ENCODE results near the gene CNTRL. TPM values are rescaled to one million over a fixed set of nuclear protein-coding genes. Genes with fewer than 3 reads are reported as not detected.

Gene CNTRL
- total and polyA plus RNA-seq, 5 donors from 2014 or later: 12.2 to 135 (median 15.9) TPM

- peaks cover 10% of the 10 kb centered on the region for H3K36me3 Mint-ChIP-seq
- no peak overlapping the region for H3K4me3 ChIP-seq (ENCODE audit: low read depth, low read length)
- H3K27ac ChIP-seq (ENCODE audit: insufficient read depth, low read length, poor library complexity, severe bottlenecking): no peak overlapping the region
- no peaks in the 10 kb centered on the region for H3K9me3 ChIP-seq (ENCODE audit: control insufficient read depth in 2 of 2, low read length in 2 of 2)
- no peaks in the 10 kb centered on the region for H3K27me3 ChIP-seq (ENCODE audit: control insufficient read depth, insufficient read depth, low read length)
- H3K27me3 Mint-ChIP-seq: no peaks in the 10 kb centered on the region
- no peaks in the 10 kb centered on the region for H3K4me1 ChIP-seq (ENCODE audit: control insufficient read depth, insufficient read depth, low read length, poor library complexity, severe bottlenecking)
- peaks cover 0 to 6% (median 5%) of the 10 kb centered on the region in 4 donors for H3K4me1 Mint-ChIP-seq
- peak in 1 of 3 donors; percentile 19 for DNase-seq
- H3K9me3 Mint-ChIP-seq: no peaks in the 10 kb centered on the region
- no peak overlapping the region for H3K27ac Mint-ChIP-seq
- no peak for ATAC-seq (ENCODE audit: low read depth in 2 of 2)
- no peak overlapping the region for H3K4me3 Mint-ChIP-seq
- H3K36me3 ChIP-seq (ENCODE audit: control insufficient read depth, insufficient read depth, low read length): no peaks in the 10 kb centered on the region
Measured at GRCh38 chr9:121219530-121219929, 144.8 kb downstream of the CNTRL start.

- H3K4me1 Mint-ChIP-seq: peaks cover 0 to 6% (median 5%) of the 10 kb centered on the region in 4 donors
- Histone ChIP-seq H3K36me3 (ENCODE audit: control insufficient read depth, insufficient read depth, low read length) (no peaks in the 10 kb centered on the region), H3K9me3 (ENCODE audit: control insufficient read depth in 2 of 2, low read length in 2 of 2) (no peaks in the 10 kb centered on the region), H3K27ac (ENCODE audit: insufficient read depth, low read length, poor library complexity, severe bottlenecking) (no peak overlapping the region), H3K4me1 (ENCODE audit: control insufficient read depth, insufficient read depth, low read length, poor library complexity, severe bottlenecking) (no peaks in the 10 kb centered on the region), H3K27me3 (ENCODE audit: control insufficient read depth, insufficient read depth, low read length) (no peaks in the 10 kb centered on the region), H3K4me3 (ENCODE audit: low read depth, low read length) (no peak overlapping the region)
- no peaks in the 10 kb centered on the region for H3K9me3 Mint-ChIP-seq
- ATAC-seq (ENCODE audit: low read depth in 2 of 2) (no peak), DNase-seq (no peak)
- peaks cover 9% of the 10 kb centered on the region for H3K36me3 Mint-ChIP-seq
- H3K27ac Mint-ChIP-seq: no peak overlapping the region
- no peaks in the 10 kb centered on the region for H3K27me3 Mint-ChIP-seq
- no peak overlapping the region for H3K4me3 Mint-ChIP-seq
Measured at GRCh38 chr9:121220996-121221663, 146.4 kb downstream of the CNTRL start.

GRCh38 chr9:121221664-121222055, 146.9 kb downstream of the CNTRL start:
- no peak overlapping the region for H3K27ac Mint-ChIP-seq
- H3K27me3 ChIP-seq (ENCODE audit: control insufficient read depth, insufficient read depth, low read length): no peaks in the 10 kb centered on the region
- no peaks in the 10 kb centered on the region for H3K27me3 Mint-ChIP-seq
- DNase-seq (no peak), ATAC-seq (ENCODE audit: low read depth in 2 of 2) (no peak)
- peaks cover 0 to 6% (median 4%) of the 10 kb centered on the region in 4 donors for H3K4me1 Mint-ChIP-seq
- no peak overlapping the region for H3K27ac ChIP-seq (ENCODE audit: insufficient read depth, low read length, poor library complexity, severe bottlenecking)
- H3K36me3 ChIP-seq (ENCODE audit: control insufficient read depth, insufficient read depth, low read length): no peaks in the 10 kb centered on the region
- peaks cover 4% of the 10 kb centered on the region for H3K36me3 Mint-ChIP-seq
- H3K4me3 Mint-ChIP-seq: no peak overlapping the region
- H3K4me3 ChIP-seq (ENCODE audit: low read depth, low read length): no peak overlapping the region
- no peaks in the 10 kb centered on the region for H3K4me1 ChIP-seq (ENCODE audit: control insufficient read depth, insufficient read depth, low read length, poor library complexity, severe bottlenecking)
- H3K9me3 ChIP-seq (ENCODE audit: control insufficient read depth in 2 of 2, low read length in 2 of 2): no peaks in the 10 kb centered on the region
- no peaks in the 10 kb centered on the region for H3K9me3 Mint-ChIP-seq

GRCh38 chr9:121222524-121223171, 147.9 kb downstream of the CNTRL start:
- peaks cover 4% of the 10 kb centered on the region for H3K36me3 Mint-ChIP-seq
- Histone ChIP-seq H3K27me3 (ENCODE audit: control insufficient read depth, insufficient read depth, low read length) (no peaks in the 10 kb centered on the region), H3K4me3 (ENCODE audit: low read depth, low read length) (no peak overlapping the region), H3K27ac (ENCODE audit: insufficient read depth, low read length, poor library complexity, severe bottlenecking) (no peak overlapping the region), H3K36me3 (ENCODE audit: control insufficient read depth, insufficient read depth, low read length) (no peaks in the 10 kb centered on the region), H3K9me3 (ENCODE audit: control insufficient read depth in 2 of 2, low read length in 2 of 2) (no peaks in the 10 kb centered on the region), H3K4me1 (ENCODE audit: control insufficient read depth, insufficient read depth, low read length, poor library complexity, severe bottlenecking) (no peaks in the 10 kb centered on the region)
- ATAC-seq (ENCODE audit: low read depth in 2 of 2): no peak
- DNase-seq: peak in 1 of 3 donors; percentile 28
- no peaks in the 10 kb centered on the region for H3K27me3 Mint-ChIP-seq
- no peak overlapping the region for H3K4me3 Mint-ChIP-seq
- H3K9me3 Mint-ChIP-seq: no peaks in the 10 kb centered on the region
- H3K27ac Mint-ChIP-seq: no peak overlapping the region
- peaks cover 0 to 6% (median 4%) of the 10 kb centered on the region in 4 donors for H3K4me1 Mint-ChIP-seq

GRCh38 chr9:121225240-121225639, 150.5 kb downstream of the CNTRL start:
- Mint-ChIP-seq H3K27me3 (no peaks in the 10 kb centered on the region), H3K4me3 (no peak overlapping the region), H3K36me3 (peaks cover 6% of the 10 kb centered on the region), H3K9me3 (no peaks in the 10 kb centered on the region), H3K27ac (no peak overlapping the region), H3K4me1 (peaks cover 0 to 3% (median 0%) of the 10 kb centered on the region in 4 donors)
- H3K27me3 ChIP-seq (ENCODE audit: control insufficient read depth, insufficient read depth, low read length): no peaks in the 10 kb centered on the region
- no peak for ATAC-seq (ENCODE audit: low read depth in 2 of 2)
- no peak overlapping the region for H3K4me3 ChIP-seq (ENCODE audit: low read depth, low read length)
- no peaks in the 10 kb centered on the region for H3K36me3 ChIP-seq (ENCODE audit: control insufficient read depth, insufficient read depth, low read length)
- H3K4me1 ChIP-seq (ENCODE audit: control insufficient read depth, insufficient read depth, low read length, poor library complexity, severe bottlenecking): no peaks in the 10 kb centered on the region
- H3K27ac ChIP-seq (ENCODE audit: insufficient read depth, low read length, poor library complexity, severe bottlenecking): no peak overlapping the region
- H3K9me3 ChIP-seq (ENCODE audit: control insufficient read depth in 2 of 2, low read length in 2 of 2): no peaks in the 10 kb centered on the region
- DNase-seq: no peak

GRCh38 chr9:121226175-121226574, 151.4 kb downstream of the CNTRL start:
- H3K27ac Mint-ChIP-seq: peak overlapping the region in 1 of 3 donors; percentile 17
- H3K9me3 ChIP-seq (ENCODE audit: control insufficient read depth in 2 of 2, low read length in 2 of 2): no peaks in the 10 kb centered on the region
- H3K4me3 Mint-ChIP-seq: no peak overlapping the region
- peaks cover 0 to 3% (median 0%) of the 10 kb centered on the region in 4 donors for H3K4me1 Mint-ChIP-seq
- no peaks in the 10 kb centered on the region for H3K9me3 Mint-ChIP-seq
- no peaks in the 10 kb centered on the region for H3K27me3 Mint-ChIP-seq
- peaks cover 8% of the 10 kb centered on the region for H3K36me3 Mint-ChIP-seq
- H3K27me3 ChIP-seq (ENCODE audit: control insufficient read depth, insufficient read depth, low read length): no peaks in the 10 kb centered on the region
- ATAC-seq (ENCODE audit: low read depth in 2 of 2): no peak
- no peak overlapping the region for H3K27ac ChIP-seq (ENCODE audit: insufficient read depth, low read length, poor library complexity, severe bottlenecking)
- H3K36me3 ChIP-seq (ENCODE audit: control insufficient read depth, insufficient read depth, low read length): no peaks in the 10 kb centered on the region
- no peak for DNase-seq
- no peaks in the 10 kb centered on the region for H3K4me1 ChIP-seq (ENCODE audit: control insufficient read depth, insufficient read depth, low read length, poor library complexity, severe bottlenecking)
- H3K4me3 ChIP-seq (ENCODE audit: low read depth, low read length): no peak overlapping the region

Other genes starting within 250 kb of the CNTRL start
- gene PSMD5, start 232.0 kb upstream of the CNTRL start, total RNA-seq: 44.0 TPM
- gene PSMD5, start 232.0 kb upstream of the CNTRL start, polyA plus RNA-seq: 10 to 100 TPM; 27.0 to 34.5 (median 29.9) TPM
- gene PHF19, start 197.8 kb upstream of the CNTRL start, total RNA-seq: 149 TPM
- 10 to 100 TPM; 21.4 to 43.2 (median 31.9) TPM for gene PHF19, start 197.8 kb upstream of the CNTRL start, polyA plus RNA-seq
- 167 TPM for gene TRAF1, start 148.2 kb upstream of the CNTRL start, total RNA-seq
- gene TRAF1, start 148.2 kb upstream of the CNTRL start, polyA plus RNA-seq: 10 to 100 TPM; 13.5 to 18.7 (median 16.5) TPM
- gene C5, start 24.7 kb upstream of the CNTRL start, total RNA-seq: 1.5 TPM
- gene C5, start 24.7 kb upstream of the CNTRL start, polyA plus RNA-seq: 1 to 10 TPM in 2 of 4 donors, under 1 TPM in 1, not detected in 1; 0.31 to 1.1 (median 1.1) TPM
- gene RAB14, start 126.9 kb downstream of the CNTRL start, total RNA-seq: 56.8 TPM
- 10 to 100 TPM; 36.8 to 54.7 (median 45.1) TPM for gene RAB14, start 126.9 kb downstream of the CNTRL start, polyA plus RNA-seq
- 12.1 TPM for gene GSN, start 193.2 kb downstream of the CNTRL start, total RNA-seq
- gene GSN, start 193.2 kb downstream of the CNTRL start, polyA plus RNA-seq: 1 to 10 TPM; 2.7 to 6.3 (median 4.9) TPM